Esophagus muscularis mucosa (tissue), 4 donors: Measurements from ENCODE around the gene DBP. TPM values are rescaled to one million over a fixed set of nuclear protein-coding genes. Genes with fewer than 3 reads are reported as not detected.

Experiments
- DNase-seq: peaks from one replicate; pipeline ENCODE4 v3.0.0-alpha.2; 2017; ENCODE audit errors: extremely low spot score
- H3K27ac ChIP-seq, 4 donors: fragments of 200-600 bp; sonication (generic); replicated peaks in 1 of 4; 1 replicate in 3 of 4; 2 replicates in 1 of 4; pipeline ENCODE4 v1.5.1; 2016 to 2019; ENCODE audit warnings: mild to moderate bottlenecking in 1 of 4
- H3K27me3 ChIP-seq, 4 donors: fragments of 200-600 bp; sonication (generic); one replicate each; pipeline versions ENCODE4 v1.5.1 to v1.6.0; 2016 to 2019
- H3K36me3 ChIP-seq, 4 donors: fragments of 200-600 bp; sonication (generic); one replicate each; pipeline ENCODE4 v1.5.1; 2016 to 2019
- H3K4me1 ChIP-seq, 4 donors: fragments of 200-600 bp; sonication (generic); one replicate each; pipeline ENCODE4 v1.5.1; 2016 to 2019
- H3K4me3 ChIP-seq, 4 donors: fragments of 200-600 bp; sonication (generic); 1 replicate in 2 of 4; 2 replicates in 2 of 4; pipeline ENCODE4 v1.5.1; 2016 to 2019; ENCODE audit warnings: mild to moderate bottlenecking in 4 of 4, moderate library complexity in 1 of 4
- H3K9me3 ChIP-seq, 4 donors: fragments of 200-600 bp; sonication (generic); 1 replicate in 3 of 4; 2 replicates in 1 of 4; pipeline ENCODE4 v1.5.1; 2016 to 2019
- CTCF ChIP-seq, 3 experiments: fragments of 200-600 bp in 2 of 3; fragments of 450-650 bp in 1 of 3; sonication (generic) in 2 of 3; IDR thresholded peaks; one replicate each; pipeline ENCODE4 v1.5.1; 2017 to 2019; ENCODE audit warnings: antibody characterized with exemption in 3 of 3, mild to moderate bottlenecking in 2 of 3, moderate library complexity in 1 of 3
- EP300 ChIP-seq: sonication (generic); formaldehyde crosslinking; IDR thresholded peaks from one replicate; pipeline ENCODE4 v1.6.1; 2017; ENCODE audit warnings: antibody characterized with exemption
- POLR2A ChIP-seq: fragments of 450-650 bp; IDR thresholded peaks from one replicate; pipeline ENCODE4 v1.6.1; 2017; ENCODE audit warnings: antibody characterized with exemption, moderate library complexity, mild to moderate bottlenecking, low read depth
- POLR2AphosphoS5 ChIP-seq, 2 donors: sonication (generic); formaldehyde crosslinking; IDR thresholded peaks; one replicate each; pipeline ENCODE4 v1.6.1; 2017; ENCODE audit warnings: antibody characterized with exemption in 2 of 2
- WGBS: methylation state at CpG from one replicate; pipeline ENCODE4 v1.1.5; 2018; 5-methylcytosine and 5-hydroxymethylcytosine counted together
- intact Hi-C: fragments of 100-400 bp; cut with DNase I; formaldehyde crosslinking; loops from one replicate; pipeline ENCODE4 v1.15.1; 2023
- total RNA-seq, 4 donors: library from RNA; depleted of rRNA; stranded (reverse); fragments of >200 nt; gene quantifications; one replicate each; pipeline versions ENCODE4 v1.1.0 to v1.2.1, GENCODE V29; 2016

DBP gene
- total RNA-seq, 4 donors from 2014 or later, result 3.0 to 9.3 (median 7.2) TPM

GRCh38 chr19:48616491-48617056, 20.6 kb downstream of the DBP start:
- H3K27ac ChIP-seq, result peak overlapping the region in 1 of 4 donors; percentile 95
- peaks cover 24 to 43% (median 39%) of the 10 kb centered on the region in 4 donors for H3K36me3 ChIP-seq
- no peak overlapping the region for H3K4me3 ChIP-seq
- no peak for DNase-seq
- no peaks in the 10 kb centered on the region for H3K27me3 ChIP-seq
- 69% methylated on average over 10 of the region's 12 CpGs for WGBS
- TF ChIP-seq POLR2A, result no peak
- no peak for TF ChIP-seq EP300
- TF ChIP-seq POLR2AphosphoS5 (IDR thresholded peaks at IDR 0.05), result no peak
- TF ChIP-seq CTCF (IDR thresholded peaks at IDR 0.05), result no peak
- no peaks in the 10 kb centered on the region for H3K9me3 ChIP-seq
- intact Hi-C loops, result no loop called here
- H3K4me1 ChIP-seq, result peaks cover 31 to 59% (median 45%) of the 10 kb centered on the region in 4 donors

DNA sequence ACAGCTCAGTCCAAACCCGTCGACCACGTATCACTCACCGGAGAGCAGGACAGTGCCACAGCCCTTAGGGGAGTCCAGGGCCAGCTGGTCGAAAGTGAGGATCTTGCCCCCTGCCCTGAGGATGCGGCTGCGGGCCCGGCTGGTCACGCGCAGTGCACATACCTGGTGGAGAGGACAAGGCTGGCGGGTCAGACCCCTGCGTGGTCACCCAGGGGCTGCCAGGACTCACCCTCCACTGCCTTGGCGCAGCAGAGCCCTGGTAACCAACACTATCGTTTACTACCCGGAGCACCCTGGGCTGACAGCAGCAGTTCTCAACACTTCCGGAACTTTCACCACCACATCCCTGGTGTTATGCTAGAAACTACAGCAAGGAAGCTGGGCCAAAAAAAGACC, 21.1 kb downstream of the DBP start:
- 100% methylated on average over 1 of the region's 16 CpGs for WGBS
- no peak overlapping the region for H3K27ac ChIP-seq
- no peaks in the 10 kb centered on the region for H3K27me3 ChIP-seq
- H3K4me3 ChIP-seq, result no peak overlapping the region
- intact Hi-C loops, result no loop called here
- DNase-seq, result no peak
- peaks cover 28 to 55% (median 42%) of the 10 kb centered on the region in 4 donors for H3K4me1 ChIP-seq
- no peak for TF ChIP-seq EP300
- no peak for TF ChIP-seq POLR2AphosphoS5 (IDR thresholded peaks at IDR 0.05)
- no peak for TF ChIP-seq POLR2A
- TF ChIP-seq CTCF (IDR thresholded peaks at IDR 0.05), result no peak
- peaks cover 24 to 38% (median 34%) of the 10 kb centered on the region in 4 donors for H3K36me3 ChIP-seq
- H3K9me3 ChIP-seq, result no peaks in the 10 kb centered on the region

GRCh38 chr19:48615231-48616040, 21.7 kb downstream of the DBP start:
- Histone ChIP-seq H3K4me1 (peaks cover 28 to 50% (median 40%) of the 10 kb centered on the region in 4 donors), H3K36me3 (peaks cover 24 to 36% (median 31%) of the 10 kb centered on the region in 4 donors), H3K4me3 (no peak overlapping the region), H3K27ac (peak overlapping the region in 2 of 4 donors; percentile 10 to 13), H3K27me3 (no peaks in the 10 kb centered on the region), H3K9me3 (no peaks in the 10 kb centered on the region)
- WGBS, result 74% methylated on average over 17 of the region's 19 CpGs
- no peak for DNase-seq
- TF ChIP-seq EP300 (no peak), POLR2A (no peak), CTCF (IDR thresholded peaks at IDR 0.05) (no peak), POLR2AphosphoS5 (IDR thresholded peaks at IDR 0.05) (no peak)
- intact Hi-C loops, result no loop called here

DNA sequence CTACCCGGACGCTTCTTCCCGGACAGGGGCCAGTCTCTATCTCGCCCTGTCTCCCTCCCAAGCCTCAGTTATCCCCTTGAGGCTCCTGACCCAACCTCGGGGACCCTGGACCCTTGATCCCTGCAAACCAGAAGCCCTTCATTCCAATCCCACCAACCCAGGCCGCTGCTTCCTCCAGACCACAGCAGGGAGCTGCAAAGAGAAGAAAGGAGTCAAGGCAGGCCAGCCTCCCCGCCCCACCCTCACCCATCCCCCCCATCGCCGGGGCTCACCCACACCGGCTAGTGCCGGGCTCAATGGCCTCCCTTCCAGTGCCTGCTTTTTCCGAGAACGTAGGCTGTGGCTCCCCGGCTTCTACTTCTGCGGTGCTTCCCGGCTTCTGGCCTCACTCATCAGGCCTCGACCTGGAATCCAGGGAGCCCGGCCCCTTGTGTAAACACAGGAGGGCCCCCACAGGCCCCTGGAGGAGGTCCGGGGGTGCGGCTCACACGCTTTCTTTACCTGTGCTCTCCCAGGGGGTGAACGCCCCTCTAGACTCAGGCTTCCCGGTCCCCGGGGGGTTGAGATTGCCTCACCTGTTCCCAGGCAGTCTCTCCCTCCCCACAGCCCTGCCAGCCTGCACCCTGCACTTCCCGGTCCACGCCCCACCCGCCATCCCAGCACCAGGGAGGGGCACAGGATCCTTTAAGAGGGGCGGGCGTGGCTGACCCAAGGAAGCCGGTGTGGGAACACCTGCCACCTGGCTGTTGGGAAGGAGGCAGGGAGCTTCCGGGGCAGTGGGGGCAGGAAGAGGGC, 22.5 kb downstream of the DBP start, which contains the start of gene FAM83E:
FAM83E (minus strand) TSS at position 641 of the 795 bp plus-strand sequence. CDS start 1,704 bp downstream, outside the sequence.
- H3K4me1 ChIP-seq, result peaks cover 21 to 42% (median 32%) of the 10 kb centered on the region in 4 donors
- H3K27me3 ChIP-seq, result no peaks in the 10 kb centered on the region
- H3K4me3 ChIP-seq, result no peak within 1 kb of the TSS
- no peak for DNase-seq
- intact Hi-C loops, result no loop called here
- peak within 1 kb of the TSS in 2 of 4 donors; percentile 10 to 27 for H3K27ac ChIP-seq
- 61% methylated on average over 23 of the region's 31 CpGs for WGBS
- H3K36me3 ChIP-seq, result peaks cover 24 to 36% (median 31%) of the 10 kb centered on the region in 4 donors
- H3K9me3 ChIP-seq, result no peaks in the 10 kb centered on the region
- no peak for TF ChIP-seq EP300
- TF ChIP-seq CTCF (IDR thresholded peaks at IDR 0.05), result no peak
- no peak for TF ChIP-seq POLR2AphosphoS5 (IDR thresholded peaks at IDR 0.05)
- no peak for TF ChIP-seq POLR2A
